Measurements from ENCODE around the gene RCN2.

GRCh38 chr15:76904461-76905012 lies 27.0 kb upstream of the RCN2 start:
- TF ChIP-seq POLR2A (IDR thresholded peaks at IDR 0.05; ENCODE audit: low read depth, low read length) (no peak), POLR2AphosphoS5 (IDR thresholded peaks at IDR 0.05; ENCODE audit: low read depth, low read length) (no peak), TAF1 (IDR thresholded peaks at IDR 0.05; ENCODE audit: borderline replicate concordance, low read depth, low read length) (no peak)

All from GM12892 (cell line).